HepG2 (cell line): ENCODE measurements around the gene HSP90AB1. TPM values are rescaled to one million over a fixed set of nuclear protein-coding genes. Genes with fewer than 3 reads are reported as not detected.

ENCODE experiments used
- ASH2L ChIP-seq: fragments of 300-600, 200-600 bp; sonication (generic); IDR thresholded peaks from 2 replicates; pipeline ENCODE4 v1.7.0; 2017; ENCODE audit warnings: low read depth, mild to moderate bottlenecking, moderate library complexity, mixed read lengths, low read length; ENCODE audit not compliant: insufficient read length
- HDAC6 ChIP-seq: fragments of 200-600 bp; sonication (generic); IDR thresholded peaks from 2 replicates; pipeline ENCODE4 v1.7.0; 2017; ENCODE audit warnings: mild to moderate bottlenecking, antibody characterized with exemption, low read length, low read depth
- HOXA5 ChIP-seq: sonication (generic); formaldehyde crosslinking; IDR thresholded peaks from 2 replicates; pipeline ENCODE4 v1.4.0; 2020; ENCODE audit warnings: missing genetic modification reagents
- IKZF1 ChIP-seq: fragments of 450-650 bp; IDR thresholded peaks from 2 replicates; pipeline ENCODE4 v1.7.1; 2016
- KLF12 ChIP-seq: sonication (generic); formaldehyde crosslinking; IDR thresholded peaks from 2 replicates; pipeline ENCODE4 v1.4.0; 2020; ENCODE audit warnings: missing genetic modification reagents, borderline replicate concordance
- RAD51 ChIP-seq: fragments of 450-650 bp; IDR thresholded peaks from 2 replicates; pipeline ENCODE4 v1.6.1; 2016; ENCODE audit warnings: borderline replicate concordance
- SETDB1 ChIP-seq: sonication (generic); formaldehyde crosslinking; IDR thresholded peaks from 2 replicates; pipeline ENCODE4 v1.5.1; 2020; ENCODE audit warnings: missing genetic modification reagents, mild to moderate bottlenecking, borderline replicate concordance
- ZNF431 ChIP-seq: sonication (generic); formaldehyde crosslinking; IDR thresholded peaks from 2 replicates; pipeline ENCODE4 v1.9.0; 2022; ENCODE audit warnings: missing genetic modification reagents, low read depth, mild to moderate bottlenecking, borderline replicate concordance
- ZNF432 ChIP-seq: sonication (generic); formaldehyde crosslinking; IDR thresholded peaks from 2 replicates; pipeline ENCODE4 v1.5.0; 2020; ENCODE audit warnings: missing genetic modification reagents, mild to moderate bottlenecking, borderline replicate concordance
- ZNF510 ChIP-seq: sonication (generic); formaldehyde crosslinking; IDR thresholded peaks from 2 replicates; pipeline ENCODE4 v1.4.0; 2020; ENCODE audit warnings: low read depth, mild to moderate bottlenecking, missing genetic modification reagents
- polyA plus RNA-seq, 8 experiments: library from polyadenylated mRNA; depleted of rRNA in 3 of 8; stranded (reverse) in 7 of 8; unstranded in 1 of 8; fragments of >200 nt; fragmentation: Illumina TruSeq in 4 of 8; extraction: Trizol in 4 of 8; gene quantifications; 2 replicates each; pipeline versions ENCODE4 v1.2.1 to v1.2.3, GENCODE V29; 2011 to 2016; ENCODE audit warnings: low read depth in 4 of 8, missing spikeins in 1 of 8, mixed read lengths in 1 of 8; ENCODE audit not compliant: insufficient read depth in 1 of 8
- total RNA-seq, 5 experiments: library from RNA; depleted of rRNA; stranded (reverse); fragments of >200 nt; fragmentation: Illumina TruSeq; extraction: Trizol; gene quantifications; 2 replicates each; pipeline ENCODE4 v1.2.3, GENCODE V29; 2016; ENCODE audit warnings: low read depth in 1 of 5
- TF ChIP-seq, protein P1 (sequence below): sonication (generic); formaldehyde crosslinking; IDR thresholded peaks from 2 replicates; pipeline ENCODE4; 2020; ENCODE audit warnings: missing genetic modification reagents, mild to moderate bottlenecking, borderline replicate concordance
- TF ChIP-seq, protein P2 (sequence below): sonication (generic); formaldehyde crosslinking; IDR thresholded peaks from 2 replicates; pipeline ENCODE4 v1.8.0; 2022; ENCODE audit warnings: missing genetic modification reagents, mild to moderate bottlenecking, borderline replicate concordance
- TF ChIP-seq, protein P3 (sequence below), 2 experiments: sonication (generic) in 1 of 2; formaldehyde crosslinking in 1 of 2; IDR thresholded peaks; 2 replicates each; pipeline versions ENCODE4 v1.4.0 to v1.6.1; 2018 to 2020; ENCODE audit warnings: missing genetic modification reagents in 2 of 2, borderline replicate concordance in 1 of 2, low read depth in 1 of 2, mild to moderate bottlenecking in 1 of 2, missing biosample characterization in 1 of 2
- TF ChIP-seq, protein P4 (sequence below): sonication (generic); formaldehyde crosslinking; IDR thresholded peaks from 2 replicates; pipeline ENCODE4 v1.5.0; 2020; ENCODE audit warnings: missing genetic modification reagents, mild to moderate bottlenecking, borderline replicate concordance
- TF ChIP-seq, protein P5 (sequence below): sonication (generic); formaldehyde crosslinking; IDR thresholded peaks from 2 replicates; pipeline ENCODE4 v1.4.0; 2020; ENCODE audit warnings: mild to moderate bottlenecking, missing genetic modification reagents
- TF ChIP-seq, protein P6 (sequence below): sonication (generic); formaldehyde crosslinking; IDR thresholded peaks from 2 replicates; pipeline ENCODE4 v1.5.1; 2020; ENCODE audit warnings: missing genetic modification reagents, mild to moderate bottlenecking, borderline replicate concordance

Gene HSP90AB1
- total and polyA plus RNA-seq, 2 of the 13 experiments (the other 11 are each of a cell fraction or from before 2014, with no cell fraction given): 1,325 to 1,472 TPM

DNA sequence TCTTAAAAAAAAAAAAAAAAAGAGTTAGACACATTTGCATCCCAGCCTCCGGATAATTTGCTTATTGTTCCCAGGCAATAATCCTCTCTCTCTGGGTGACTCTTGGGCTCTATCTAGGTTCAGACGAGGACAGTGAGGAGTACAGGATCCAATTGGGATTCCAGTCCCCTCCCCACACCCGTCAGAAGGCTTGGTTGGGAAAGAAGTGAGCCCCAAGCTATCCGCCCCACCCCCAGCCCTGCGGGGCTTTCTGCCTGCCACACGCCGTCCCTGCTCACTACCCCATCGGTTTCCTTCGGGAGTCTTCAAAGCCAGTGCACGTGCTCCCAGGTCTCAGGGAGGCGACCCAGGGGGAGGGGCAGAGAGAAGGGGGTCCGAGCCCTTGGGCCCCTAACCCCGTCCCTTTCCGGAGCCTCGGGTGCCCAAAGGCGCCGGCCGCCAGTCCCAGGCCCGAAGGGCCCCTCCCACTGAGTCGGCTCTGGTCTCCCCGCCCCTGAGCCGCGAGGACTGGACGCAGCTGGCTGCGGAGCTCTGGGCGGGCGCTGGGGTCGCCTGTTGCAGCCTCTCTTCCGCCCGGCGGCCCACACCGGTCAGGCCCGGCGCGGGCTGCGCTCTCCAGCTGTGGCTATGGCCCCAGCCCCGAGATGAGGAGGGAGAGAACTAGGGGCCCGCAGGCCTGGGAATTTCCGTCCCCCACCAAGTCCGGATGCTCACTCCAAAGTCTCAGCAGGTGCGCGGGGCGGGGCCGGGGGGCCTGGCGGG lies 27.7 kb upstream of the HSP90AB1 start (continued):
- TF ChIP-seq, protein P1, sequence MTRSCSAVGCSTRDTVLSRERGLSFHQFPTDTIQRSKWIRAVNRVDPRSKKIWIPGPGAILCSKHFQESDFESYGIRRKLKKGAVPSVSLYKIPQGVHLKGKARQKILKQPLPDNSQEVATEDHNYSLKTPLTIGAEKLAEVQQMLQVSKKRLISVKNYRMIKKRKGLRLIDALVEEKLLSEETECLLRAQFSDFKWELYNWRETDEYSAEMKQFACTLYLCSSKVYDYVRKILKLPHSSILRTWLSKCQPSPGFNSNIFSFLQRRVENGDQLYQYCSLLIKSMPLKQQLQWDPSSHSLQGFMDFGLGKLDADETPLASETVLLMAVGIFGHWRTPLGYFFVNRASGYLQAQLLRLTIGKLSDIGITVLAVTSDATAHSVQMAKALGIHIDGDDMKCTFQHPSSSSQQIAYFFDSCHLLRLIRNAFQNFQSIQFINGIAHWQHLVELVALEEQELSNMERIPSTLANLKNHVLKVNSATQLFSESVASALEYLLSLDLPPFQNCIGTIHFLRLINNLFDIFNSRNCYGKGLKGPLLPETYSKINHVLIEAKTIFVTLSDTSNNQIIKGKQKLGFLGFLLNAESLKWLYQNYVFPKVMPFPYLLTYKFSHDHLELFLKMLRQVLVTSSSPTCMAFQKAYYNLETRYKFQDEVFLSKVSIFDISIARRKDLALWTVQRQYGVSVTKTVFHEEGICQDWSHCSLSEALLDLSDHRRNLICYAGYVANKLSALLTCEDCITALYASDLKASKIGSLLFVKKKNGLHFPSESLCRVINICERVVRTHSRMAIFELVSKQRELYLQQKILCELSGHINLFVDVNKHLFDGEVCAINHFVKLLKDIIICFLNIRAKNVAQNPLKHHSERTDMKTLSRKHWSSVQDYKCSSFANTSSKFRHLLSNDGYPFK: peak; percentile 69; the same call in 1 of the 2 replicates
- TF ChIP-seq RAD51 (no peak), HDAC6 (no peak), ZNF431 (no peak), KLF12 (peak; percentile 68; the same call in 1 of the 2 replicates), HOXA5 (CRISPR knock-in tag) (peak; percentile 53; the same call in 1 of the 2 replicates), ASH2L (peak; percentile 37), IKZF1 (no peak), SETDB1 (CRISPR knock-in tag) (no peak), ZNF510 (CRISPR knock-in tag) (0 out of 2 replicates have a peak, but pooled peaks have one; percentile 53), ZNF432 (CRISPR knock-in tag) (no peak)
- TF ChIP-seq, protein P2, sequence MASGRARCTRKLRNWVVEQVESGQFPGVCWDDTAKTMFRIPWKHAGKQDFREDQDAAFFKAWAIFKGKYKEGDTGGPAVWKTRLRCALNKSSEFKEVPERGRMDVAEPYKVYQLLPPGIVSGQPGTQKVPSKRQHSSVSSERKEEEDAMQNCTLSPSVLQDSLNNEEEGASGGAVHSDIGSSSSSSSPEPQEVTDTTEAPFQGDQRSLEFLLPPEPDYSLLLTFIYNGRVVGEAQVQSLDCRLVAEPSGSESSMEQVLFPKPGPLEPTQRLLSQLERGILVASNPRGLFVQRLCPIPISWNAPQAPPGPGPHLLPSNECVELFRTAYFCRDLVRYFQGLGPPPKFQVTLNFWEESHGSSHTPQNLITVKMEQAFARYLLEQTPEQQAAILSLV (CRISPR knock-in tag): no peak
- TF ChIP-seq, protein P3, sequence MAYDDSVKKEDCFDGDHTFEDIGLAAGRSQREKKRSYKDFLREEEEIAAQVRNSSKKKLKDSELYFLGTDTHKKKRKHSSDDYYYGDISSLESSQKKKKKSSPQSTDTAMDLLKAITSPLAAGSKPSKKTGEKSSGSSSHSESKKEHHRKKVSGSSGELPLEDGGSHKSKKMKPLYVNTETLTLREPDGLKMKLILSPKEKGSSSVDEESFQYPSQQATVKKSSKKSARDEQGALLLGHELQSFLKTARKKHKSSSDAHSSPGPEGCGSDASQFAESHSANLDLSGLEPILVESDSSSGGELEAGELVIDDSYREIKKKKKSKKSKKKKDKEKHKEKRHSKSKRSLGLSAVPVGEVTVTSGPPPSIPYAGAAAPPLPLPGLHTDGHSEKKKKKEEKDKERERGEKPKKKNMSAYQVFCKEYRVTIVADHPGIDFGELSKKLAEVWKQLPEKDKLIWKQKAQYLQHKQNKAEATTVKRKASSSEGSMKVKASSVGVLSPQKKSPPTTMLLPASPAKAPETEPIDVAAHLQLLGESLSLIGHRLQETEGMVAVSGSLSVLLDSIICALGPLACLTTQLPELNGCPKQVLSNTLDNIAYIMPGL (CRISPR knock-in tag; IDR thresholded peaks at IDR 0.05; ENCODE audit: borderline replicate concordance in 1 of 2, low read depth in 1 of 2): peak; percentile 72 to 86
- TF ChIP-seq, protein P4, sequence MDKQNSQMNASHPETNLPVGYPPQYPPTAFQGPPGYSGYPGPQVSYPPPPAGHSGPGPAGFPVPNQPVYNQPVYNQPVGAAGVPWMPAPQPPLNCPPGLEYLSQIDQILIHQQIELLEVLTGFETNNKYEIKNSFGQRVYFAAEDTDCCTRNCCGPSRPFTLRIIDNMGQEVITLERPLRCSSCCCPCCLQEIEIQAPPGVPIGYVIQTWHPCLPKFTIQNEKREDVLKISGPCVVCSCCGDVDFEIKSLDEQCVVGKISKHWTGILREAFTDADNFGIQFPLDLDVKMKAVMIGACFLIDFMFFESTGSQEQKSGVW (CRISPR knock-in tag): no peak
- TF ChIP-seq, protein P5, sequence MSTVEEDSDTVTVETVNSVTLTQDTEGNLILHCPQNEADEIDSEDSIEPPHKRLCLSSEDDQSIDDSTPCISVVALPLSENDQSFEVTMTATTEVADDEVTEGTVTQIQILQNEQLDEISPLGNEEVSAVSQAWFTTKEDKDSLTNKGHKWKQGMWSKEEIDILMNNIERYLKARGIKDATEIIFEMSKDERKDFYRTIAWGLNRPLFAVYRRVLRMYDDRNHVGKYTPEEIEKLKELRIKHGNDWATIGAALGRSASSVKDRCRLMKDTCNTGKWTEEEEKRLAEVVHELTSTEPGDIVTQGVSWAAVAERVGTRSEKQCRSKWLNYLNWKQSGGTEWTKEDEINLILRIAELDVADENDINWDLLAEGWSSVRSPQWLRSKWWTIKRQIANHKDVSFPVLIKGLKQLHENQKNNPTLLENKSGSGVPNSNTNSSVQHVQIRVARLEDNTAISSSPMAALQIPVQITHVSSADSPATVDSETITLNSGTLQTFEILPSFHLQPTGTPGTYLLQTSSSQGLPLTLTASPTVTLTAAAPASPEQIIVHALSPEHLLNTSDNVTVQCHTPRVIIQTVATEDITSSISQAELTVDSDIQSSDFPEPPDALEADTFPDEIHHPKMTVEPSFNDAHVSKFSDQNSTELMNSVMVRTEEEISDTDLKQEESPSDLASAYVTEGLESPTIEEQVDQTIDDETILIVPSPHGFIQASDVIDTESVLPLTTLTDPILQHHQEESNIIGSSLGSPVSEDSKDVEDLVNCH (CRISPR knock-in tag): peak; percentile 36; the same call in 1 of the 2 replicates
- TF ChIP-seq, protein P6, sequence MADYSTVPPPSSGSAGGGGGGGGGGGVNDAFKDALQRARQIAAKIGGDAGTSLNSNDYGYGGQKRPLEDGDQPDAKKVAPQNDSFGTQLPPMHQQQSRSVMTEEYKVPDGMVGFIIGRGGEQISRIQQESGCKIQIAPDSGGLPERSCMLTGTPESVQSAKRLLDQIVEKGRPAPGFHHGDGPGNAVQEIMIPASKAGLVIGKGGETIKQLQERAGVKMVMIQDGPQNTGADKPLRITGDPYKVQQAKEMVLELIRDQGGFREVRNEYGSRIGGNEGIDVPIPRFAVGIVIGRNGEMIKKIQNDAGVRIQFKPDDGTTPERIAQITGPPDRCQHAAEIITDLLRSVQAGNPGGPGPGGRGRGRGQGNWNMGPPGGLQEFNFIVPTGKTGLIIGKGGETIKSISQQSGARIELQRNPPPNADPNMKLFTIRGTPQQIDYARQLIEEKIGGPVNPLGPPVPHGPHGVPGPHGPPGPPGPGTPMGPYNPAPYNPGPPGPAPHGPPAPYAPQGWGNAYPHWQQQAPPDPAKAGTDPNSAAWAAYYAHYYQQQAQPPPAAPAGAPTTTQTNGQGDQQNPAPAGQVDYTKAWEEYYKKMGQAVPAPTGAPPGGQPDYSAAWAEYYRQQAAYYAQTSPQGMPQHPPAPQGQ (CRISPR knock-in tag): no peak
